ENCODE data around the gene DPM3.

DNA sequence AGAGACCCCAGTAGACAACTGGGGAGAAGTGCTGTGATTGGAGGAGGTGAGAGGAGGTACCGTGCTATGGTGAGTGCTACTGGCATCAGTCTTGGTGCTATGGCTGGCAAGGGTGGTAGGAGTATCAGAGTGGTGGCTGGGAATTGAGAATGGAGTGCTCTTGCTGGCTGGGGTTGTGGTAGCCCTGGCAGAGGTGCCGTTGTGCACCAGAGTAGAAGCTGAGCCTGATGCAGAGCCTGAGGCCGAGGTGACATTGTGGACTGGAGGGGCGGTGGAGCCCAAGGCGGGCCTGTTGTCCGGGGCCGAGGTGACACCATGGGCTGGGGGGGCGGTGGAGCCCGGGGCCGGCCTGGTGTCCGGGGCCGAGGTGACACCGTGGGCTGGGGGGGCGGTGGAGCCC, 47.9 kb upstream of the DPM3 start:
- TF ChIP-seq, protein P1, sequence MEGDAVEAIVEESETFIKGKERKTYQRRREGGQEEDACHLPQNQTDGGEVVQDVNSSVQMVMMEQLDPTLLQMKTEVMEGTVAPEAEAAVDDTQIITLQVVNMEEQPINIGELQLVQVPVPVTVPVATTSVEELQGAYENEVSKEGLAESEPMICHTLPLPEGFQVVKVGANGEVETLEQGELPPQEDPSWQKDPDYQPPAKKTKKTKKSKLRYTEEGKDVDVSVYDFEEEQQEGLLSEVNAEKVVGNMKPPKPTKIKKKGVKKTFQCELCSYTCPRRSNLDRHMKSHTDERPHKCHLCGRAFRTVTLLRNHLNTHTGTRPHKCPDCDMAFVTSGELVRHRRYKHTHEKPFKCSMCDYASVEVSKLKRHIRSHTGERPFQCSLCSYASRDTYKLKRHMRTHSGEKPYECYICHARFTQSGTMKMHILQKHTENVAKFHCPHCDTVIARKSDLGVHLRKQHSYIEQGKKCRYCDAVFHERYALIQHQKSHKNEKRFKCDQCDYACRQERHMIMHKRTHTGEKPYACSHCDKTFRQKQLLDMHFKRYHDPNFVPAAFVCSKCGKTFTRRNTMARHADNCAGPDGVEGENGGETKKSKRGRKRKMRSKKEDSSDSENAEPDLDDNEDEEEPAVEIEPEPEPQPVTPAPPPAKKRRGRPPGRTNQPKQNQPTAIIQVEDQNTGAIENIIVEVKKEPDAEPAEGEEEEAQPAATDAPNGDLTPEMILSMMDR (IDR thresholded peaks at IDR 0.05): no peak
- TF ChIP-seq EP300 (IDR thresholded peaks at IDR 0.05; ENCODE audit: low read depth) (no peak), POLR2A (IDR thresholded peaks at IDR 0.05) (no peak), POLR2AphosphoS5 (IDR thresholded peaks at IDR 0.05) (no peak)
